Measurements from ENCODE around the gene CAPZB. TPM values are rescaled to one million over a fixed set of nuclear protein-coding genes. Genes with fewer than 3 reads are reported as not detected.

CAPZB gene
- total and polyA plus RNA-seq, 2 of the 4 experiments (the other 2 are of a cell fraction): 216 to 304 TPM

- H4K91ac ChIP-seq (ENCODE audit: insufficient read depth, low read depth, low read length): no peak overlapping the region
- H3K23ac ChIP-seq (ENCODE audit: low read depth, low read length): no peak overlapping the region
- no peaks in the 10 kb centered on the region for H3K4me1 ChIP-seq (ENCODE audit: control insufficient read depth, insufficient read depth, low read length)
- no peak overlapping the region for H3K4me2 ChIP-seq (ENCODE audit: low read depth, low read length)
- in situ Hi-C loops (cut with MboI; ENCODE audit: low sequenced_read_pairs) (no loop called here), intact Hi-C loops (cut with micrococcal nuclease) (no loop called here), dilution Hi-C loops (cut with HindIII; ENCODE audit: low sequenced_read_pairs, unreplicated experiment) (no loop called here)
- 100% methylated on average over 2 of the region's 12 CpGs; no CpG with 5 or more reads in 1 of the 2 experiments for WGBS, 2 experiments (ENCODE audit: extremely low coverage in 2 of 2, insufficient read length in 1 of 2)
- H3K36me3 ChIP-seq (ENCODE audit: control insufficient read depth, insufficient read depth, low read length): peaks cover 22% of the 10 kb centered on the region
- no peak overlapping the region for H2AK9ac ChIP-seq (replicated peaks; ENCODE audit: low read depth, low read length, poor library complexity)
- no peak overlapping the region for H3K14ac ChIP-seq (replicated peaks; ENCODE audit: low read depth, low read length)
- TF ChIP-seq CEBPB (IDR thresholded peaks at IDR 0.05; ENCODE audit: low read depth, low read length) (no peak), RAD21 (IDR thresholded peaks at IDR 0.05; ENCODE audit: low read length) (no peak), RCOR1 (IDR thresholded peaks at IDR 0.05; ENCODE audit: insufficient replicate concordance, low read length) (no peak), MXI1 (IDR thresholded peaks at IDR 0.05; ENCODE audit: borderline replicate concordance, low read depth, low read length) (no peak), NFE2L2 (IDR thresholded peaks at IDR 0.05; ENCODE audit: low read depth, low read length) (no peak), USF2 (IDR thresholded peaks at IDR 0.05; ENCODE audit: low read depth, low read length) (no peak), CHD1 (IDR thresholded peaks at IDR 0.05; ENCODE audit: low read depth, low read length) (no peak), RFX5 (IDR thresholded peaks at IDR 0.05; ENCODE audit: low read depth, low read length) (no peak)
- TF ChIP-seq, protein P1, sequence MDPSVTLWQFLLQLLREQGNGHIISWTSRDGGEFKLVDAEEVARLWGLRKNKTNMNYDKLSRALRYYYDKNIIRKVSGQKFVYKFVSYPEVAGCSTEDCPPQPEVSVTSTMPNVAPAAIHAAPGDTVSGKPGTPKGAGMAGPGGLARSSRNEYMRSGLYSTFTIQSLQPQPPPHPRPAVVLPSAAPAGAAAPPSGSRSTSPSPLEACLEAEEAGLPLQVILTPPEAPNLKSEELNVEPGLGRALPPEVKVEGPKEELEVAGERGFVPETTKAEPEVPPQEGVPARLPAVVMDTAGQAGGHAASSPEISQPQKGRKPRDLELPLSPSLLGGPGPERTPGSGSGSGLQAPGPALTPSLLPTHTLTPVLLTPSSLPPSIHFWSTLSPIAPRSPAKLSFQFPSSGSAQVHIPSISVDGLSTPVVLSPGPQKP (IDR thresholded peaks at IDR 0.05; ENCODE audit: borderline replicate concordance, low read depth, low read length): no peak
- no peak overlapping the region for H2BK120ac ChIP-seq (ENCODE audit: low read depth, low read length)
- no peak for ATAC-seq (ENCODE audit: low read depth)
- H2BK20ac ChIP-seq (ENCODE audit: low read depth, low read length): no peak overlapping the region
- H3K27me3 ChIP-seq (ENCODE audit: control insufficient read depth, insufficient read depth, low read length): no peaks in the 10 kb centered on the region
- no peak overlapping the region for H4K5ac ChIP-seq (ENCODE audit: low read depth, low read length)
- no peak overlapping the region; the same call in 1 of the 2 replicates for H2AK5ac ChIP-seq (ENCODE audit: low read depth, low read length)
- BruUV-seq (replicated peaks): no TSS peak
- peaks cover 5% of the 10 kb centered on the region for H4K20me1 ChIP-seq (ENCODE audit: insufficient read depth, low read length)
- no peak overlapping the region for H3K4me3 ChIP-seq (ENCODE audit: insufficient read depth, low read depth, low read length)
- no peak overlapping the region for H2AFZ ChIP-seq (replicated peaks; ENCODE audit: low read length, poor library complexity)
- POLR2A ChIA-PET (ENCODE audit: unreplicated experiment): no interaction called here
- no peak overlapping the region for H3K18ac ChIP-seq (ENCODE audit: low read depth, low read length)
- no peak overlapping the region for H2BK15ac ChIP-seq (ENCODE audit: low read depth, low read length)
- no peaks in the 10 kb centered on the region for H3K9me3 ChIP-seq (ENCODE audit: control insufficient read depth, insufficient read depth, low read length)
- peaks cover 0 to 6% of the 10 kb centered on the region in 2 experiments; a peak in 1 of 4 replicates for H3K79me1 ChIP-seq (ENCODE audit: low read depth in 1 of 2, low read length in 2 of 2)
- no peak overlapping the region for H3K9ac ChIP-seq (ENCODE audit: low read depth, low read length)
- CTCF ChIA-PET: no interaction called here
- no peak overlapping the region for H2BK5ac ChIP-seq (ENCODE audit: low read depth, low read length, poor library complexity, severe bottlenecking)
- no peak overlapping the region for H3K27ac ChIP-seq (ENCODE audit: insufficient read depth, low read length)
- H4K8ac ChIP-seq (ENCODE audit: low read depth in 2 of 2, low read length in 2 of 2): no peak overlapping the region
- DNase-seq: no peak
- no peak overlapping the region for H3K56ac ChIP-seq (ENCODE audit: extremely low read depth, insufficient read depth, low read length)
- H3K4ac ChIP-seq (ENCODE audit: low read depth, low read length): no peak overlapping the region
- peaks cover 9% of the 10 kb centered on the region; the same call in 1 of the 2 replicates for H3K9me1 ChIP-seq (ENCODE audit: insufficient read depth, low read length)
Observed at GRCh38 chr1:19332832-19333231, 152.5 kb downstream of the CAPZB start.
